K562 (cell line): ENCODE measurements around the gene NLRP12. TPM values are rescaled to one million over a fixed set of nuclear protein-coding genes. Genes with fewer than 3 reads are reported as not detected.

Experiments used
- ATAC-seq: fragments of 200-7000 bp; cut with Tn5 transposase; 3 replicates; pipeline ENCODE4 v1.9.1; 2020; ENCODE audit warnings: moderate library complexity
- BruUV-seq: library from RNA; stranded (reverse); fragments of 400-500 nt; replicated peaks from 2 replicates; lab custom pipeline; 2021; lab: Mats Ljungman, UMichigan
- CTCF ChIA-PET: fragments of 300-600 bp; formaldehyde crosslinking; extraction: SDS; loops from one replicate; lab custom pipeline; 2021; ENCODE audit warnings: low intra/inter-chr PET ratio; lab: Yijun Ruan, JAX
- POLR2A ChIA-PET: fragments of 300-600, 350-650 bp; sonication (Branson Sonifier 250); formaldehyde crosslinking; extraction: SDS; loops from one replicate; lab custom pipeline; 2021; ENCODE audit warnings: antibody characterized with exemption, inconsistent platforms; lab: Yijun Ruan, JAX
- DNase-seq, 4 experiments: peaks; one replicate each; pipeline versions ENCODE4 v3.0.0 to v3.0.0-alpha.2; 2011 to 2018; ENCODE audit warnings: low spot score in 3 of 4, mixed read lengths in 3 of 4; ENCODE audit errors: extremely low read depth in 1 of 4
- FAIRE-seq: peaks from 2 replicates; lab custom pipeline; 2011; peaks lifted over from hg19 to GRCh38; lab: Jason Lieb, UNC
- H2AFZ ChIP-seq: 2 replicates; pipeline ENCODE4 v1.6.0; 2011; ENCODE audit warnings: low read depth, low read length, control low read depth, inconsistent platforms
- H3K27ac ChIP-seq: fragments of 200-600 bp; 3 replicates; pipeline ENCODE4 v1.8.0; 2011; ENCODE audit warnings: low read depth, mild to moderate bottlenecking, control low read depth, inconsistent platforms, low read length, moderate library complexity, mixed read lengths; ENCODE audit errors: extremely low read depth
- H3K27me3 ChIP-seq, 2 experiments: fragments of 300-600 bp in 1 of 2; 2 replicates in 1 of 2; 3 replicates in 1 of 2; pipeline versions ENCODE4 v1.6.0 to v1.8.0; 2011; ENCODE audit warnings: inconsistent platforms in 2 of 2, low read length in 2 of 2, mild to moderate bottlenecking in 1 of 2, mixed read lengths in 1 of 2, moderate library complexity in 1 of 2; ENCODE audit not compliant: control insufficient read depth in 2 of 2, insufficient read depth in 2 of 2
- H3K36me3 ChIP-seq: fragments of 300-600 bp; 3 replicates; pipeline ENCODE4 v1.8.0; 2011; ENCODE audit warnings: mild to moderate bottlenecking, low read length, inconsistent platforms; ENCODE audit not compliant: control insufficient read depth, insufficient read depth
- H3K4me1 ChIP-seq, 2 experiments: fragments of 200-600 bp in 1 of 2; replicated peaks in 1 of 2; 2 replicates in 1 of 2; 3 replicates in 1 of 2; pipeline versions ENCODE4 v1.5.1 to v1.8.0; 2011; ENCODE audit warnings: inconsistent platforms in 2 of 2, low read length in 2 of 2, mild to moderate bottlenecking in 1 of 2, mixed read lengths in 1 of 2, moderate library complexity in 1 of 2; ENCODE audit not compliant: control insufficient read depth in 2 of 2, insufficient read depth in 2 of 2
- H3K4me2 ChIP-seq: 2 replicates; pipeline ENCODE4 v1.6.1; 2011; ENCODE audit warnings: low read length, control low read depth, inconsistent platforms, mixed read lengths; ENCODE audit not compliant: insufficient read depth
- H3K4me3 ChIP-seq: fragments of 200-600 bp; sonication (generic), shearing (Covaris generic); 2 replicates; pipeline ENCODE4 v1.5.1; 2016; ENCODE audit warnings: control low read depth, inconsistent platforms
- H3K79me2 ChIP-seq: fragments of 200-600 bp; 3 replicates; pipeline ENCODE4 v1.8.0; 2011; ENCODE audit warnings: low read length, inconsistent platforms; ENCODE audit not compliant: control insufficient read depth, insufficient read depth
- H3K9ac ChIP-seq, 2 experiments: 2 replicates each; pipeline versions ENCODE4 v1.6.0 to v1.6.1; 2011; ENCODE audit warnings: low read depth in 2 of 2, low read length in 2 of 2, control low read depth in 1 of 2, inconsistent platforms in 1 of 2, mild to moderate bottlenecking in 1 of 2, mixed read lengths in 1 of 2; ENCODE audit not compliant: insufficient read depth in 1 of 2
- H3K9me1 ChIP-seq: one replicate; pipeline ENCODE4 v1.6.0; 2011; ENCODE audit warnings: inconsistent platforms, mild to moderate bottlenecking, low read length, moderate library complexity; ENCODE audit not compliant: control insufficient read depth, insufficient read depth
- H3K9me3 ChIP-seq: replicated peaks from 2 replicates; pipeline ENCODE4 v1.5.1; 2011; ENCODE audit warnings: low read depth, low read length, inconsistent platforms; ENCODE audit not compliant: control insufficient read depth, insufficient read depth
- H4K20me1 ChIP-seq: replicated peaks from 2 replicates; pipeline ENCODE4 v1.6.1; 2011; ENCODE audit warnings: low read length, inconsistent platforms, mixed read lengths; ENCODE audit not compliant: control insufficient read depth, insufficient read depth
- BRCA1 ChIP-seq, 2 experiments: fragments of 450-650 bp in 1 of 2; sonication (generic) in 1 of 2; formaldehyde crosslinking in 1 of 2; IDR thresholded peaks; 2 replicates each; pipeline versions ENCODE4 v1.5.0 to v1.6.1; 2017 to 2020; ENCODE audit warnings: mild to moderate bottlenecking in 1 of 2, missing genetic modification reagents in 1 of 2
- CBFB ChIP-seq: sonication (generic); formaldehyde crosslinking; IDR thresholded peaks from 2 replicates; pipeline ENCODE4 v1.4.0; 2020; ENCODE audit warnings: mild to moderate bottlenecking, missing genetic modification reagents
- CTCF ChIP-seq, 3 experiments: IDR thresholded peaks in 2 of 3; conservative IDR thresholded peaks in 1 of 3; 2 replicates each; pipeline ENCODE4 v1.5.1; 2011 to 2012; ENCODE audit warnings: low read length in 3 of 3, mild to moderate bottlenecking in 3 of 3, control low read depth in 2 of 3, improper control_type of control experiment in 1 of 3, inconsistent platforms in 1 of 3, low read depth in 1 of 3, mixed read lengths in 1 of 3, moderate library complexity in 1 of 3; ENCODE audit not compliant: insufficient read depth in 2 of 3
- HDGF ChIP-seq: fragments of 450-650 bp; IDR thresholded peaks from 2 replicates; pipeline ENCODE4 v1.6.1; 2016
- HOMEZ ChIP-seq: fragments of 250-450 bp; sonication (Bioruptor Pico); IDR thresholded peaks from 2 replicates; pipeline ENCODE4 v1.4.0; 2020; ENCODE audit warnings: mild to moderate bottlenecking, moderate library complexity
- KDM2B ChIP-seq: fragments of 250-450 bp; sonication (Bioruptor Pico); IDR thresholded peaks from 2 replicates; pipeline ENCODE4 v1.8.0; 2021; ENCODE audit warnings: mild to moderate bottlenecking, moderate library complexity
- REST ChIP-seq, 2 experiments: fragments of 450-650 bp; formaldehyde crosslinking in 1 of 2; IDR thresholded peaks; 2 replicates each; pipeline versions ENCODE4 v1.4.0 to v1.6.1; 2014 to 2020; ENCODE audit warnings: mild to moderate bottlenecking in 2 of 2, borderline replicate concordance in 1 of 2, low read depth in 1 of 2
- TGIF2 ChIP-seq: sonication (generic); formaldehyde crosslinking; IDR thresholded peaks from 2 replicates; pipeline ENCODE4 v1.8.1; 2022; ENCODE audit warnings: mild to moderate bottlenecking, missing genetic modification reagents, moderate library complexity
- ZNF217 ChIP-seq: sonication (generic); formaldehyde crosslinking; IDR thresholded peaks from 2 replicates; pipeline ENCODE4 v1.8.0; 2022; ENCODE audit warnings: mild to moderate bottlenecking, missing genetic modification reagents
- ZNF311 ChIP-seq: fragments of 250-450 bp; sonication (Bioruptor Pico); IDR thresholded peaks from 2 replicates; pipeline ENCODE4 v1.4.0; 2020; ENCODE audit warnings: mild to moderate bottlenecking, moderate library complexity
- WGBS: fragments of 100-300 bp; shearing (Covaris generic); methylation state at CpG from one replicate; pipeline ENCODE4 v1.1.6; 2016; ENCODE audit warnings: low coverage, mixed read lengths; ENCODE audit not compliant: insufficient coverage; ENCODE audit errors: missing lambda C conversion rate; 5-methylcytosine and 5-hydroxymethylcytosine counted together
- in situ Hi-C: fragments of 300-500 bp; cut with MboI; formaldehyde crosslinking; loops from 4 replicates; pipeline ENCODE4 v1.15.0; 2018; ENCODE audit warnings: inconsistent platforms, mixed read lengths
- intact Hi-C: fragments of 100-400 bp; cut with micrococcal nuclease; formaldehyde crosslinking; loops from 2 replicates; pipeline ENCODE4 v1.14.2; 2022
- polyA plus RNA-seq, 8 experiments: library from polyadenylated mRNA; depleted of rRNA in 4 of 8; stranded (reverse) in 5 of 8; unstranded in 3 of 8; fragments of >200 nt; fragmentation: Nextera tagmentation in 2 of 8; fragmentation: Illumina TruSeq in 1 of 8; extraction: Ambion mirVana in 2 of 8; extraction: Trizol in 1 of 8; gene quantifications; 2 replicates each; pipeline versions ENCODE4 v1.2.1 to v1.2.3, GENCODE V29; 2011 to 2014; ENCODE audit warnings: inconsistent platforms in 1 of 8, missing spikeins in 1 of 8
- total RNA-seq, 7 experiments: library from RNA; depleted of rRNA in 6 of 7; stranded (reverse); fragments of >200 nt in 6 of 7; fragmentation: Illumina TruSeq in 2 of 7; extraction: Trizol in 2 of 7; gene quantifications; 2 replicates each; pipeline versions ENCODE4 v1.2.1 to v1.2.3, GENCODE V29; 2011 to 2021; ENCODE audit warnings: low replicate concordance in 1 of 7

The NLRP12 gene
- total and polyA plus RNA-seq, 9 of the 15 experiments (the other 6 are each of a cell fraction or from before 2014, with no cell fraction given), result not detected

GRCh38 chr19:53808710-53809125 lies 15.4 kb downstream of the NLRP12 start:
- ChIA-PET POLR2A (no interaction called here), CTCF (interaction anchor here (1.3 kb wide), 1 partner anchor 221 kb away, joined by 4 read pairs; no protein-coding TSS in a partner anchor)
- FAIRE-seq, result peak; percentile 59
- Histone ChIP-seq H3K4me1 (no peaks in the 10 kb centered on the region), H3K9ac (no peak overlapping the region), H3K79me2 (no peaks in the 10 kb centered on the region), H2AFZ (no peak overlapping the region), H3K4me3 (no peak overlapping the region), H4K20me1 (no peaks in the 10 kb centered on the region), H3K36me3 (no peaks in the 10 kb centered on the region), H3K9me1 (no peaks in the 10 kb centered on the region), H3K4me2 (no peak overlapping the region), H3K27ac (no peak overlapping the region), H3K27me3 (peaks cover 0 to 37% of the 10 kb centered on the region in 2 experiments; a peak in 3 of 5 replicates), H3K9me3 (no peaks in the 10 kb centered on the region)
- intact Hi-C loops (no loop called here), in situ Hi-C loops (no loop called here)
- DNase-seq, result peak in 2 of 4 experiments; percentile 1 to 29
- BruUV-seq, result no TSS peak
- 4% methylated on average over 5 of the region's 5 CpGs for WGBS
- ATAC-seq, result peak; percentile 81
- TF ChIP-seq CBFB (CRISPR knock-in tag) (no peak), ZNF311 (CRISPR knock-in tag) (no peak), CTCF (IDR thresholded peaks at IDR 0.05 in 2 of 3, conservative IDR thresholded peaks at IDR 0.05 in 1 of 3; ENCODE audit: insufficient read depth in 2 of 3, low read depth in 1 of 3, low read length in 3 of 3) (peak; percentile 39 to 61 (median 42)), KDM2B (no peak), BRCA1 (IDR thresholded peaks at IDR 0.05) (no peak), BRCA1 (CRISPR knock-in tag; IDR thresholded peaks at IDR 0.05) (no peak), ZNF217 (no peak), REST (IDR thresholded peaks at IDR 0.05; ENCODE audit: borderline replicate concordance) (peak; percentile 8; the same call in 1 of the 2 replicates), REST (CRISPR knock-in tag; IDR thresholded peaks at IDR 0.05; ENCODE audit: low read depth) (no peak), HDGF (no peak), TGIF2 (CRISPR knock-in tag) (no peak), HOMEZ (CRISPR knock-in tag) (no peak)
